ENCODE measurements around the gene COG3.

Gene COG3

GRCh38 chr13:45503658-45504057, 38.9 kb downstream of the COG3 start:
- DNase-seq (ENCODE audit: low read depth in 2 of 2): no peak

GRCh38 chr13:45506811-45507210, 42.1 kb downstream of the COG3 start:
- no peak for DNase-seq (ENCODE audit: low read depth in 2 of 2)

- DNase-seq (ENCODE audit: low read depth in 2 of 2): no peak
Observed at GRCh38 chr13:45508776-45509175, 44.0 kb downstream of the COG3 start.

- no peak for DNase-seq (ENCODE audit: low read depth in 2 of 2)
Observed at GRCh38 chr13:45510672-45511071, 45.9 kb downstream of the COG3 start.

- DNase-seq (ENCODE audit: low read depth in 2 of 2): peak in 1 of 2 donors; percentile 13
Observed at GRCh38 chr13:45511310-45512097, 46.8 kb downstream of the COG3 start.

GRCh38 chr13:45512098-45512496, 47.4 kb downstream of the COG3 start:
- DNase-seq (ENCODE audit: low read depth in 2 of 2): no peak

- no peak for DNase-seq (ENCODE audit: low read depth in 2 of 2)
Observed at GRCh38 chr13:45516757-45517156, 52.0 kb downstream of the COG3 start.

- DNase-seq (ENCODE audit: low read depth in 2 of 2): no peak
Observed at GRCh38 chr13:45518525-45519245, 53.9 kb downstream of the COG3 start.

- no peak for DNase-seq (ENCODE audit: low read depth in 2 of 2)
Observed at GRCh38 chr13:45519493-45519892, 54.8 kb downstream of the COG3 start.

- no peak for DNase-seq (ENCODE audit: low read depth in 2 of 2)
Observed at GRCh38 chr13:45521297-45521696, 56.6 kb downstream of the COG3 start.

- DNase-seq (ENCODE audit: low read depth in 2 of 2): no peak
Observed at GRCh38 chr13:45522571-45522970, 57.8 kb downstream of the COG3 start.

- DNase-seq (ENCODE audit: low read depth in 2 of 2): no peak
Observed at GRCh38 chr13:45527699-45528462, 63.1 kb downstream of the COG3 start.

GRCh38 chr13:45529758-45530157, 65.0 kb downstream of the COG3 start:
- DNase-seq (ENCODE audit: low read depth in 2 of 2): no peak

GRCh38 chr13:45534604-45535003, 69.9 kb downstream of the COG3 start:
- DNase-seq (ENCODE audit: low read depth in 2 of 2): no peak

- no peak for DNase-seq (ENCODE audit: low read depth in 2 of 2)
Observed at GRCh38 chr13:45536224-45536623, 71.5 kb downstream of the COG3 start.

- no peak for DNase-seq (ENCODE audit: low read depth in 2 of 2)
Observed at GRCh38 chr13:45537516-45537915, 72.8 kb downstream of the COG3 start.

GRCh38 chr13:45538382-45538781, 73.6 kb downstream of the COG3 start:
- DNase-seq (ENCODE audit: low read depth in 2 of 2): no peak

- no peak for DNase-seq (ENCODE audit: low read depth in 2 of 2)
Observed at GRCh38 chr13:45540195-45540594, 75.5 kb downstream of the COG3 start.

GRCh38 chr13:45540864-45541263, 76.1 kb downstream of the COG3 start:
- no peak for DNase-seq (ENCODE audit: low read depth in 2 of 2)

- no peak for DNase-seq (ENCODE audit: low read depth in 2 of 2)
Observed at GRCh38 chr13:45541806-45542205, 77.1 kb downstream of the COG3 start.

GRCh38 chr13:45542391-45542790, 77.7 kb downstream of the COG3 start:
- no peak for DNase-seq (ENCODE audit: low read depth in 2 of 2)

- DNase-seq (ENCODE audit: low read depth in 2 of 2): no peak
Observed at GRCh38 chr13:45542878-45543277, 78.1 kb downstream of the COG3 start.

- no peak for DNase-seq (ENCODE audit: low read depth in 2 of 2)
Observed at GRCh38 chr13:45544520-45544919, 79.8 kb downstream of the COG3 start.

Measured in activated CD4-positive, alpha-beta T cell treated with anti-CD3 and anti-CD28 coated beads for 24 hours (primary cell).